Lower lobe of right lung (tissue), 2 donors: ENCODE measurements around the gene KLHL42. TPM values are rescaled to one million over a fixed set of nuclear protein-coding genes. Genes with fewer than 3 reads are reported as not detected.
"Not testable (repeated sequence)": the region's sequence is repeated elsewhere in the genome, so short reads cannot be mapped to it uniquely, and the experiment has no call there.

Experiments
- ATAC-seq, 2 donors: fragments of 200-7000 bp; cut with Tn5 transposase; one replicate each; pipeline ENCODE4 v1.9.1; 2020 to 2022; ENCODE audit warnings: mild to moderate bottlenecking in 2 of 2, moderate library complexity in 2 of 2
- DNase-seq: peaks from one replicate; pipeline ENCODE4 v3.0.0-alpha.2; 2020
- H3K27ac ChIP-seq: fragments of 200-600 bp; one replicate; pipeline ENCODE4 v1.8.0; 2022
- H3K27me3 ChIP-seq: fragments of 200-600 bp; one replicate; pipeline ENCODE4 v1.8.0; 2022; ENCODE audit warnings: low read depth
- H3K36me3 ChIP-seq: fragments of 200-600 bp; one replicate; pipeline ENCODE4 v1.8.0; 2022; ENCODE audit warnings: mild to moderate bottlenecking
- H3K4me1 ChIP-seq: fragments of 200-600 bp; one replicate; pipeline ENCODE4 v1.8.0; 2022
- H3K4me3 ChIP-seq: fragments of 200-600 bp; one replicate; pipeline ENCODE4 v1.8.0; 2022; ENCODE audit warnings: mild to moderate bottlenecking
- H3K9me3 ChIP-seq: fragments of 200-600 bp; one replicate; pipeline ENCODE4 v1.8.0; 2022
- CTCF ChIP-seq: fragments of 200-600 bp; IDR thresholded peaks from one replicate; pipeline ENCODE4 v1.8.0; 2022; ENCODE audit warnings: antibody characterized with exemption, mild to moderate bottlenecking
- intact Hi-C: fragments of 100-400 bp; cut with DNase I; formaldehyde crosslinking; loops from one replicate; pipeline ENCODE4 v1.11.0; 2022
- total RNA-seq: library from RNA; stranded (reverse); fragmentation: NEBNext Ultra II Directional; extraction: Animal tissue kit (Norgen Biotek cat#: 25700); gene quantifications from one replicate; pipeline ENCODE4 v1.2.1, GENCODE V29; 2021
- donor health status: DM: no; HTN: yes; CAD: no; lungs with severe emphysema.

KLHL42 gene
- total RNA-seq, 1 donor from 2014 or later, result 19.1 TPM

GRCh38 chr12:27843714-27844245, 63.7 kb downstream of the KLHL42 start:
- no peak overlapping the region for H3K4me3 ChIP-seq
- ATAC-seq, result peak; percentile 29 to 59
- no peak overlapping the region for H3K27ac ChIP-seq
- no peaks in the 10 kb centered on the region for H3K4me1 ChIP-seq
- no peaks in the 10 kb centered on the region for H3K9me3 ChIP-seq
- no peaks in the 10 kb centered on the region for H3K27me3 ChIP-seq
- intact Hi-C loops, result no loop called here
- H3K36me3 ChIP-seq, result no peaks in the 10 kb centered on the region
- DNase-seq, result no peak
- TF ChIP-seq CTCF, result no peak

- no peak for TF ChIP-seq CTCF
- H3K4me3 ChIP-seq, result no peak overlapping the region
- no peaks in the 10 kb centered on the region for H3K36me3 ChIP-seq
- peak; percentile 35 to 56 for ATAC-seq
- H3K27me3 ChIP-seq, result no peaks in the 10 kb centered on the region
- H3K27ac ChIP-seq, result no peak overlapping the region
- intact Hi-C loops, result no loop called here
- H3K4me1 ChIP-seq, result no peaks in the 10 kb centered on the region
- H3K9me3 ChIP-seq, result no peaks in the 10 kb centered on the region
- DNase-seq, result no peak
Measured at GRCh38 chr12:27844366-27845090, 64.5 kb downstream of the KLHL42 start.

- intact Hi-C loops, result no loop called here
- Histone ChIP-seq H3K9me3 (peaks cover 4% of the 10 kb centered on the region), H3K4me3 (no peak overlapping the region), H3K4me1 (no peaks in the 10 kb centered on the region), H3K36me3 (no peaks in the 10 kb centered on the region), H3K27me3 (no peaks in the 10 kb centered on the region), H3K27ac (no peak overlapping the region)
- DNase-seq (no peak), ATAC-seq (no peak)
- no peak for TF ChIP-seq CTCF
Measured at GRCh38 chr12:27845187-27845586, 65.2 kb downstream of the KLHL42 start.

GRCh38 chr12:27845706-27846105, 65.7 kb downstream of the KLHL42 start:
- H3K27me3 ChIP-seq, intact Hi-C loops, ATAC-seq: not testable (repeated sequence)

GRCh38 chr12:27847293-27847692, 67.3 kb downstream of the KLHL42 start:
- H3K27ac ChIP-seq, ATAC-seq, H3K4me3 ChIP-seq, H3K27me3 ChIP-seq, intact Hi-C loops, DNase-seq, H3K36me3 ChIP-seq, H3K9me3 ChIP-seq, H3K4me1 ChIP-seq: not testable (repeated sequence)

More at GRCh38 chr12:27845706-27846105, 65.7 kb downstream of the KLHL42 start:
- H3K36me3 ChIP-seq, H3K27ac ChIP-seq, H3K9me3 ChIP-seq, H3K4me3 ChIP-seq, H3K4me1 ChIP-seq, DNase-seq: not testable (repeated sequence)

GRCh38 chr12:27851311-27851710, 71.3 kb downstream of the KLHL42 start:
- H3K36me3 ChIP-seq, result no peaks in the 10 kb centered on the region
- ATAC-seq (no peak), DNase-seq (no peak)
- no peak overlapping the region for H3K27ac ChIP-seq
- TF ChIP-seq CTCF, result no peak
- peaks cover 6% of the 10 kb centered on the region for H3K9me3 ChIP-seq
- H3K4me1 ChIP-seq, result no peaks in the 10 kb centered on the region
- H3K27me3 ChIP-seq, result no peaks in the 10 kb centered on the region
- intact Hi-C loops, result no loop called here
- no peak overlapping the region for H3K4me3 ChIP-seq
